ENCODE results near the gene MMP26.

MMP26 gene

GRCh38 chr11:4727171-4727570 lies 22.6 kb downstream of the MMP26 start:
- DNase-seq, result no peak

GRCh38 chr11:4740735-4741134 lies 36.2 kb downstream of the MMP26 start:
- DNase-seq, result no peak

- DNase-seq, result no peak
Measured at GRCh38 chr11:4748438-4748837, 43.9 kb downstream of the MMP26 start.

- no peak for DNase-seq
Measured at GRCh38 chr11:4751201-4751600, 46.6 kb downstream of the MMP26 start.

All from NCI-H1092 treated with DMSO at 0.1 percent for 48 hours (cell line).